GM19372 (cell line): Measurements from ENCODE around the gene PRKCD.

ENCODE experiments used
- ATAC-seq: cut with Tn5 transposase; IDR thresholded peaks from one replicate; pipeline ENCODE4 v1.9.1; 2021; ENCODE audit warnings: mild to moderate bottlenecking, low read depth, moderate library complexity; ENCODE audit not compliant: unreplicated experiment

The PRKCD gene

GRCh38 chr3:53160660-53161449, at the start of gene PRKCD:
TSS of gene PRKCD (plus strand) at chr3:53161209. CDS start at chr3:53178423, 17,214 bp downstream.
- peak; percentile 48 for ATAC-seq

- ATAC-seq, result no peak
Measured at GRCh38 chr3:53111822-53112221, 49.2 kb upstream of the PRKCD start.

- ATAC-seq, result no peak
Measured at GRCh38 chr3:53113293-53114010, 47.6 kb upstream of the PRKCD start.

GRCh38 chr3:53114011-53114400, 47.0 kb upstream of the PRKCD start:
- ATAC-seq, result no peak

GRCh38 chr3:53114412-53115074, 46.5 kb upstream of the PRKCD start:
- no peak for ATAC-seq

GRCh38 chr3:53116956-53117355, 44.1 kb upstream of the PRKCD start:
- ATAC-seq, result no peak

- ATAC-seq, result no peak
Measured at GRCh38 chr3:53120336-53120735, 40.7 kb upstream of the PRKCD start.

GRCh38 chr3:53122255-53122932, 38.6 kb upstream of the PRKCD start:
- no peak for ATAC-seq

- ATAC-seq, result no peak
Measured at GRCh38 chr3:53122933-53123305, 38.1 kb upstream of the PRKCD start.

GRCh38 chr3:53123510-53123909, 37.5 kb upstream of the PRKCD start:
- ATAC-seq, result no peak

GRCh38 chr3:53123953-53124352, 37.1 kb upstream of the PRKCD start:
- ATAC-seq, result no peak

GRCh38 chr3:53126601-53127000, 34.4 kb upstream of the PRKCD start:
- ATAC-seq, result no peak

GRCh38 chr3:53129344-53129743, 31.7 kb upstream of the PRKCD start:
- no peak for ATAC-seq

GRCh38 chr3:53130179-53131061, 30.6 kb upstream of the PRKCD start, which contains the start of gene RFT1:
TSS of gene RFT1 (minus strand) at chr3:53130435. CDS start at chr3:53130400, 35 bp downstream.
- peak; percentile 87 for ATAC-seq

GRCh38 chr3:53131096-53131495, 29.9 kb upstream of the PRKCD start:
- ATAC-seq, result no peak

GRCh38 chr3:53132347-53132746, 28.7 kb upstream of the PRKCD start:
- ATAC-seq, result no peak

GRCh38 chr3:53134631-53135232, 26.3 kb upstream of the PRKCD start:
- ATAC-seq, result no peak

GRCh38 chr3:53137221-53137620, 23.8 kb upstream of the PRKCD start:
- no peak for ATAC-seq

GRCh38 chr3:53137835-53138446, 23.1 kb upstream of the PRKCD start:
- ATAC-seq, result no peak
